ENCODE data around the gene ITGA11. TPM values are rescaled to one million over a fixed set of nuclear protein-coding genes. Genes with fewer than 3 reads are reported as not detected.

ITGA11 gene
- total RNA-seq, 2 donors from 2014 or later = 12.6 to 35.4 TPM

GRCh38 chr15:68386587-68387288 is 45.2 kb downstream of the ITGA11 start:
- Histone ChIP-seq H3K27me3 (no peaks in the 10 kb centered on the region), H3K9me3 (no peaks in the 10 kb centered on the region), H3K27ac (no peak overlapping the region), H3K4me1 (peaks cover 0 to 17% of the 10 kb centered on the region in 2 donors), H3K36me3 (no peaks in the 10 kb centered on the region), H3K4me3 (no peak overlapping the region)
- TF ChIP-seq CTCF (IDR thresholded peaks at IDR 0.05) = no peak
- peak; percentile 47 for DNase-seq (ENCODE audit: low spot score)

- Histone ChIP-seq H3K9me3 (no peaks in the 10 kb centered on the region), H3K27ac (no peak overlapping the region), H3K4me3 (no peak overlapping the region), H3K4me1 (peaks cover 0 to 17% of the 10 kb centered on the region in 2 donors), H3K36me3 (no peaks in the 10 kb centered on the region), H3K27me3 (no peaks in the 10 kb centered on the region)
- TF ChIP-seq CTCF (IDR thresholded peaks at IDR 0.05) = no peak
- DNase-seq (ENCODE audit: low spot score) = peak; percentile 42
These were observed 46.0 kb downstream of the ITGA11 start for GRCh38 chr15:68385671-68386586.

GRCh38 chr15:68385240-68385561 is 46.8 kb downstream of the ITGA11 start:
- H3K9me3 ChIP-seq = no peaks in the 10 kb centered on the region
- no peak overlapping the region for H3K4me3 ChIP-seq
- peaks cover 0 to 17% of the 10 kb centered on the region in 2 donors for H3K4me1 ChIP-seq
- no peak for TF ChIP-seq CTCF (IDR thresholded peaks at IDR 0.05)
- no peaks in the 10 kb centered on the region for H3K27me3 ChIP-seq
- H3K27ac ChIP-seq = peak overlapping the region in 1 of 2 donors; percentile 70
- no peaks in the 10 kb centered on the region for H3K36me3 ChIP-seq
- DNase-seq (ENCODE audit: low spot score) = peak; percentile 55

- H3K4me1 ChIP-seq = peaks cover 0 to 17% of the 10 kb centered on the region in 2 donors
These were observed 47.3 kb downstream of the ITGA11 start for GRCh38 chr15:68384451-68385239.

More at GRCh38 chr15:68384451-68385239, 47.3 kb downstream of the ITGA11 start:
- Histone ChIP-seq H3K9me3 (no peaks in the 10 kb centered on the region), H3K27me3 (no peaks in the 10 kb centered on the region), H3K27ac (peak overlapping the region; percentile 55 to 70), H3K36me3 (no peaks in the 10 kb centered on the region), H3K4me3 (no peak overlapping the region)
- peak; percentile 62 for DNase-seq (ENCODE audit: low spot score)
- TF ChIP-seq CTCF (IDR thresholded peaks at IDR 0.05) = no peak

Data from right atrium auricular region (tissue), 2 donors.